BLaER1 (cell line): Measurements from ENCODE around the gene CLDN8.

Experiments
- H3K27ac ChIP-seq: shearing (Covaris generic); formaldehyde crosslinking; 2 replicates; pipeline ENCODE4 v1.8.1; 2022
- H3K27me3 ChIP-seq: shearing (Covaris generic); formaldehyde crosslinking; 2 replicates; pipeline ENCODE4 v1.8.1; 2022
- H3K36me3 ChIP-seq: shearing (Covaris generic); formaldehyde crosslinking; 2 replicates; pipeline ENCODE4 v1.8.1; 2022
- H3K4me1 ChIP-seq: shearing (Covaris generic); formaldehyde crosslinking; 2 replicates; pipeline ENCODE4 v1.8.1; 2022
- H3K4me2 ChIP-seq: shearing (Covaris generic); formaldehyde crosslinking; 2 replicates; pipeline ENCODE4 v1.8.1; 2022
- H3K4me3 ChIP-seq: shearing (Covaris generic); formaldehyde crosslinking; 2 replicates; pipeline ENCODE4 v1.8.1; 2022
- H3K9ac ChIP-seq: shearing (Covaris generic); formaldehyde crosslinking; 2 replicates; pipeline ENCODE4 v1.8.1; 2022
- H3K9me3 ChIP-seq: shearing (Covaris generic); formaldehyde crosslinking; 2 replicates; pipeline ENCODE4 v1.8.1; 2022
- H4K20me1 ChIP-seq: shearing (Covaris generic); formaldehyde crosslinking; 2 replicates; pipeline ENCODE4 v1.8.1; 2022
- Cebpa-rat ChIP-seq: shearing (Covaris generic); IDR thresholded peaks from 2 replicates; pipeline ENCODE4 v1.8.1; 2022

The CLDN8 gene

GRCh38 chr21:30206551-30207251 lies 9.2 kb downstream of the CLDN8 start:
- Histone ChIP-seq H3K9me3 (no peaks in the 10 kb centered on the region), H3K4me3 (no peak overlapping the region), H3K4me1 (no peaks in the 10 kb centered on the region), H3K27me3 (no peaks in the 10 kb centered on the region), H3K36me3 (no peaks in the 10 kb centered on the region), H3K4me2 (no peak overlapping the region), H4K20me1 (no peaks in the 10 kb centered on the region), H3K27ac (no peak overlapping the region), H3K9ac (no peak overlapping the region)
- TF ChIP-seq Cebpa-rat = no peak

GRCh38 chr21:30200000-30200399 lies 15.9 kb downstream of the CLDN8 start:
- Histone ChIP-seq H3K9ac (no peak overlapping the region), H3K27ac (no peak overlapping the region), H3K4me3 (no peak overlapping the region), H3K4me1 (no peaks in the 10 kb centered on the region), H3K9me3 (no peaks in the 10 kb centered on the region), H4K20me1 (no peaks in the 10 kb centered on the region), H3K36me3 (no peaks in the 10 kb centered on the region), H3K4me2 (no peak overlapping the region), H3K27me3 (no peaks in the 10 kb centered on the region)
- TF ChIP-seq Cebpa-rat = no peak

DNA sequence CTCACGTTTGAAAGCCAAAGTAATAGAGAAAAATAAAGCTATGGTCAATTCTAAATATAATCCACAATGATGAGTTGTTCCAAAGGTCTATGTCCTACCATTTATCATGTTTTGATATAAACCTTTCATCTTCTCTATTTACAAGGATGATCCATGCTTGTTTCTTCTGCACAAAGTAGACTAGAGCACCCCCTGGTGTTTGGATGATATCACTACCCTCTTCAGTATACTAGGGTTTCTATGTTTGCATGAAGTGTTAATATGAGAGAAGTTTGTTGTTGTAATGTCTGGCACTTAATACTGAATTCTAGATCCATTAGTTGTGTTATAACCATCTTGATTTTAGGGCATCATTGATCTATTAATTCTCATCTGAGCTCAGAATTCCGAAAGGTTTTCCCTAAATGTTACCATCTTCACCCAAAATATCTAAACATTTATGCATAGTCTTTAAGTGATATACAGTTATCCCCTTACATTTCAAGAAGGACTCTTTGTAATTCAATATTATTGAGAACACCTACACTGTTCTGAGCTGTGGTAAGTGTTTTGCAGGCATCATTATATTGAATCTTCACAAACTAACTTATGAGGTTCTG lies 21.1 kb downstream of the CLDN8 start:
- no peak for TF ChIP-seq Cebpa-rat
- H3K27me3 ChIP-seq = no peaks in the 10 kb centered on the region
- no peaks in the 10 kb centered on the region for H3K4me1 ChIP-seq
- H3K27ac ChIP-seq = no peak overlapping the region
- no peak overlapping the region for H3K4me2 ChIP-seq
- H3K9me3 ChIP-seq = no peaks in the 10 kb centered on the region
- H3K36me3 ChIP-seq = no peaks in the 10 kb centered on the region
- H3K4me3 ChIP-seq = no peak overlapping the region
- H4K20me1 ChIP-seq = no peaks in the 10 kb centered on the region
- H3K9ac ChIP-seq = no peak overlapping the region

- no peaks in the 10 kb centered on the region for H3K9me3 ChIP-seq
- no peaks in the 10 kb centered on the region for H4K20me1 ChIP-seq
- no peak overlapping the region for H3K4me3 ChIP-seq
- no peaks in the 10 kb centered on the region for H3K4me1 ChIP-seq
- TF ChIP-seq Cebpa-rat = no peak
- no peak overlapping the region for H3K27ac ChIP-seq
- H3K4me2 ChIP-seq = no peak overlapping the region
- H3K27me3 ChIP-seq = no peaks in the 10 kb centered on the region
- no peak overlapping the region for H3K9ac ChIP-seq
- no peaks in the 10 kb centered on the region for H3K36me3 ChIP-seq
Measured at GRCh38 chr21:30193201-30193600, 22.7 kb downstream of the CLDN8 start.

DNA sequence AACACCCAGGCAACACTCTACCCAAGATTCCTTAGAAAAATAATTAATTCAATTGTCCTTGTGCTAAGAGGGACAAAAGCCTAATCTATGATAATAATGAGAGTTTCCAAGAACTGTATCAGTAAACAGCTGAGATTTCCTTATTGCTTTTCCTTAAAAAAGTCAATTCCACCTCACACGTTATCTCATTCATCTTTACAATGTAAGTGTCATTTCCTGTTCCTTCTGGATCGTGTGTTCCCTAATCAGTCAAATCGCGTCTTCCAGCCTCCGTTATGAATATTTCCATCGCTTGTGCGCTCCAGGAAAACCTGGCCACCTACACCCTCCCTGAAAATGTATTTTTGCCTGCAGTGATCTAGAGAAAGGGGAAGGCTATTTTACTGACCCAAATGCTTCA lies 25.3 kb downstream of the CLDN8 start:
- no peak overlapping the region for H3K4me3 ChIP-seq
- H3K36me3 ChIP-seq = no peaks in the 10 kb centered on the region
- H3K27ac ChIP-seq = no peak overlapping the region
- no peak for TF ChIP-seq Cebpa-rat
- H4K20me1 ChIP-seq = no peaks in the 10 kb centered on the region
- no peaks in the 10 kb centered on the region for H3K9me3 ChIP-seq
- H3K9ac ChIP-seq = no peak overlapping the region
- no peak overlapping the region for H3K4me2 ChIP-seq
- no peaks in the 10 kb centered on the region for H3K27me3 ChIP-seq
- no peaks in the 10 kb centered on the region for H3K4me1 ChIP-seq

- H3K4me1 ChIP-seq = no peaks in the 10 kb centered on the region
- H3K4me3 ChIP-seq = no peak overlapping the region
- no peak overlapping the region for H3K4me2 ChIP-seq
- no peak overlapping the region for H3K27ac ChIP-seq
- no peak overlapping the region for H3K9ac ChIP-seq
- no peaks in the 10 kb centered on the region for H3K27me3 ChIP-seq
- H3K36me3 ChIP-seq = no peaks in the 10 kb centered on the region
- H3K9me3 ChIP-seq = no peaks in the 10 kb centered on the region
- no peaks in the 10 kb centered on the region for H4K20me1 ChIP-seq
- no peak for TF ChIP-seq Cebpa-rat
Measured at GRCh38 chr21:30189773-30190172, 26.1 kb downstream of the CLDN8 start.

- no peaks in the 10 kb centered on the region for H3K4me1 ChIP-seq
- no peak overlapping the region for H3K9ac ChIP-seq
- no peaks in the 10 kb centered on the region for H3K9me3 ChIP-seq
- no peak overlapping the region for H3K4me3 ChIP-seq
- TF ChIP-seq Cebpa-rat = no peak
- no peaks in the 10 kb centered on the region for H4K20me1 ChIP-seq
- H3K36me3 ChIP-seq = no peaks in the 10 kb centered on the region
- H3K4me2 ChIP-seq = no peak overlapping the region
- no peak overlapping the region for H3K27ac ChIP-seq
- H3K27me3 ChIP-seq = no peaks in the 10 kb centered on the region
Measured at GRCh38 chr21:30186242-30186641, 29.7 kb downstream of the CLDN8 start.

- H3K9ac ChIP-seq = no peak overlapping the region
- no peak overlapping the region for H3K4me3 ChIP-seq
- H3K27me3 ChIP-seq = no peaks in the 10 kb centered on the region
- H3K4me1 ChIP-seq = no peaks in the 10 kb centered on the region
- no peak for TF ChIP-seq Cebpa-rat
- H3K4me2 ChIP-seq = no peak overlapping the region
- H4K20me1 ChIP-seq = no peaks in the 10 kb centered on the region
- H3K27ac ChIP-seq = no peak overlapping the region
- H3K9me3 ChIP-seq = no peaks in the 10 kb centered on the region
- no peaks in the 10 kb centered on the region for H3K36me3 ChIP-seq
Measured at GRCh38 chr21:30168086-30168485, 47.8 kb downstream of the CLDN8 start.

GRCh38 chr21:30166705-30167104 lies 49.2 kb downstream of the CLDN8 start, which contains the start of gene CLDN17:
Gene CLDN17 (minus strand): TSS chr21:30166805. CDS start chr21:30166617, 188 bp downstream.
- H3K9ac ChIP-seq = no peak within 1 kb of the TSS
- H3K27ac ChIP-seq = no peak within 1 kb of the TSS
- no peak within 1 kb of the TSS for H3K4me2 ChIP-seq
- H3K36me3 ChIP-seq = no peaks in the 10 kb centered on the region
- no peaks in the 10 kb centered on the region for H3K27me3 ChIP-seq
- H3K4me3 ChIP-seq = no peak within 1 kb of the TSS
- H4K20me1 ChIP-seq = no peaks in the 10 kb centered on the region
- H3K9me3 ChIP-seq = no peaks in the 10 kb centered on the region
- H3K4me1 ChIP-seq = no peaks in the 10 kb centered on the region
- TF ChIP-seq Cebpa-rat = no peak

DNA sequence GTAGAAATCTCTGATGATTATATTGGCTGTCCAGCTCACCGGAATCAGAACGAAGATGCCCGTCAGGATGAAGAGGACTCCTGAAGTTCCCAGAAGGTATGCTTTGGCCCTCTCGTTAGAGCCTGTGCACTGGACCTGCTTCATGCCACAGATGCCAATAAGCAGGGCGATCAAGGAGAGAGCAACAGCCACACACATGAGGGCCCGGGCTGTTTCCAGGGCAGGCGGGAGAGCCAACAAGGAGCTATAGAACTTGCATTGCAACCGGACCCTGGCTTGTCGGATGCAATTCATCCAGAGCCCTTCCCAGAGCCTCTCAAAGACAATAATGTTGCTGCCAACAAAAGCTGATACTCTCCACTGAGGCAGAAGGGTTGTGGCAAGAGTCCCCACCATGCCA lies 49.7 kb downstream of the CLDN8 start:
- Histone ChIP-seq H3K27ac (no peak overlapping the region), H3K4me1 (no peaks in the 10 kb centered on the region), H3K27me3 (no peaks in the 10 kb centered on the region), H3K4me2 (no peak overlapping the region), H3K9ac (no peak overlapping the region), H3K9me3 (no peaks in the 10 kb centered on the region), H3K36me3 (no peaks in the 10 kb centered on the region), H3K4me3 (no peak overlapping the region), H4K20me1 (no peaks in the 10 kb centered on the region)
- no peak for TF ChIP-seq Cebpa-rat

DNA sequence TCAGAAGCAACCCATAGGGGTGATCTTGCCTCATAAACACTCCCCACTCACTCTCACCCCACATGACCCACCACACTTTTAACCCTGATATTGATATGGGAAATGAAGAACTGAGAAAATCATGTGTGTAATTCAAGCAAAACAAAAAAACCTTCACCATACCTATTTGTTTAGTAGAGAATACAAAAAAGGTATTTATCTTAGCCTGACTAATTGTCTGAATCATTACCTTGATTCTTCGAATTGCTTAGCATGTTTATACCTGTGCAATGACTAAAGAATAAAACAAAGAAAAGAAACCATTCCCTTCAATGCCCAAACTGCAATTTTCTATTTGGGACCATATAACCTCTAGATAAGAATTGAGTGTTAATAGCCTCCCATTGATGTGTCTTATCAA lies 51.1 kb downstream of the CLDN8 start:
- Histone ChIP-seq H3K9ac (no peak overlapping the region), H3K9me3 (no peaks in the 10 kb centered on the region), H4K20me1 (no peaks in the 10 kb centered on the region), H3K4me3 (no peak overlapping the region), H3K4me1 (no peaks in the 10 kb centered on the region), H3K27ac (no peak overlapping the region), H3K36me3 (no peaks in the 10 kb centered on the region), H3K4me2 (no peak overlapping the region), H3K27me3 (no peaks in the 10 kb centered on the region)
- no peak for TF ChIP-seq Cebpa-rat
